ENCODE results near the gene CPNE2.
A peak's percentile ranks its signal among the peaks of the same experiment; 100 is the strongest.
"Not testable (repeated sequence)": the region's sequence is repeated elsewhere in the genome, so short reads cannot be mapped to it uniquely, and the experiment has no call there.

Gene CPNE2

DNA sequence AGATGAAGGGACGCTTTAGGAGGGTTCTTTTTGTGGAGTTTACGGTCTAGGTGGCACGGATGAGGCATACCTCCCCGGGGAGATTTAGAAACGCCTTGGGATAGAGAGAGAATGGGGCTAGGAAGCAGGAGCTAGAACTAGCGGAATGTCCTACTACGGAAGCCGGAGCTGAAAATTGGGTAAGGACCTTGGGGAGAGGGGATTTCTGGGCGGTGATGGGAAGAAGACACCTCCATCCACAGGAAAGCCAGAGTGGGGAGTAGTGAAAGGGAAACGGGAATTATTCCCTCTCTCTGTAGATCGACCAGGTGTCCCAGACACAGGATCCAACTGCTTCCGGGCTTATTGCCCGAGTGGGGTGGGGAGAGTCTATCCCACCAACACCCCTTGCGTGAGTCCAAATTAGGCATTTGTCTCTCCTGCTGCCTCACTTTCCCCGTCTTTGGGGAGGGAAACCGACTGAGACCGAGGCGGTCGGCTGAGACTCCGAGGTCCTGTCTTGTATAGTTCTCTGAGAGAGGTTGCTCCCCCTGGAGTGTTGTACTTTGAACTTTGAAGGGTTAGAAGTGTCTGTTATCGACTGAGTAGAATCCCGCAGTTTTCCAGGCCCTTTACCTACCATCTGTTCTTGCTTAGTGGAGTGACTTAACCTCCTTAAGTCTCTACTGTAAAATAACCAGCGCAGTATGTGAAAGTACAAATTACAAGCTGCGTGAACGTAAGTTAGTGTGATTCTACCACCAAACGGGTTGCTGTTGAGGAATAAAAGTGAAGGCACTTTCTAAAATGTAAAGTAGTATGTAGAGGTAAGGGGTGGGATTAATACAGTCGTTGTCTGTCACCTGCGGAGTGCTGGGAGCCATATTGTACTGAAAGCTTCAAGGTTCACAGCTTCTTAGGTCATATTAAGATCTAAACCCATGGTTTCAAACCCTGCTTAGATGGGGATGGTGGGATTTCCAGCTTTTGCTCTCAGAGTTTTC is 94.8 kb downstream of the CPNE2 start:
- H3K27me3 ChIP-seq: no peaks in the 10 kb centered on the region
- H3K9me3 ChIP-seq: no peaks in the 10 kb centered on the region
- intact Hi-C loops (cut with DNase I; ENCODE audit: low total_unique reads): loop anchor here (10.0 kb wide), 1 partner anchor 238 kb away; no protein-coding TSS in a partner anchor
- DNase-seq: peak in 1 of 2 donors; percentile 66
- H3K36me3 ChIP-seq: no peaks in the 10 kb centered on the region
- TF ChIP-seq CTCF (IDR thresholded peaks at IDR 0.05): no peak
- peak overlapping the region; percentile 97 to 98 for H3K27ac ChIP-seq
- peak overlapping the region; percentile 76 to 96 for H3K4me3 ChIP-seq
- H3K4me1 ChIP-seq: peaks cover 0 to 56% (median 37%) of the 10 kb centered on the region in 4 donors

DNA sequence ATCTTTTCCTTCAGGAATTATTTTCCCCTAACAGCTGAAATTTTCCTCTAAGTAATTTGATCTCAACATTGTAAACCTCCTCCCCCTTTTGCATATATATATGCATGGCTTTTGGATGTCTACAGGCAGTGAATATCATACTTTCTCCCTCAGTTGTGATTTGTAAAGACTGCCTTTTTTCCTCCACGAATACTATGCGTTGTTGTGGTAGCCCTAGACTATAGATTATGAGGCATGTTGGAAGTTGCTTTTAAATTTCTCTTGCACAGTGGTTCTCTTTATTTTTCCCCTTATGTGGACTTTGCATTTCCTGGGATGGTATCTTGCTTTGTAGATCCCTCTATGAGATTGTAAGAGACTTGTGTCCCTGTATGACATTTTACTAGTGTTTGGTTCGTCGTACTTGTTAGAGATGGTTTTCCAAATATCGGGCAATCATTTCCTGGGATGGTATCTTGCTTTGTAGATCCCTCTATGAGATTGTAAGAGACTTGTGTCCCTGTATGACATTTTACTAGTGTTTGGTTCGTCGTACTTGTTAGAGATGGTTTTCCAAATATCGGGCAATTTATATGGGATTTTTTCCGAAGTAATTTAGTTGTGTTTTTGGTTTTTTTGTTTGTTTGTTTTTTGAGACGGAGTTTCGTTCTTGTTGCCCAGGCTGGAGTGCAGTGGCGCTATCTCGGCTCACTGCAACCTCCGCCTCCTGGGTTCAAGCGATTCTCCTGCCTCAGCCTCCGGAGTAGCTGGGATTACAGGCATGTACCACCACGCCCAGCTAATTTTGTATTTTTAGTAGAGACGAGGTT is 95.7 kb downstream of the CPNE2 start:
- Histone ChIP-seq H3K27ac (peak overlapping the region in 1 of 2 donors; percentile 98), H3K4me3 (peak overlapping the region; percentile 76 to 96), H3K4me1 (peaks cover 0 to 65% (median 41%) of the 10 kb centered on the region in 4 donors)
- not testable (repeated sequence) for H3K36me3 ChIP-seq, H3K27me3 ChIP-seq, H3K9me3 ChIP-seq, DNase-seq
- intact Hi-C loops (cut with DNase I; ENCODE audit: low total_unique reads): loop anchor here (10.0 kb wide), 1 partner anchor 237 kb away; no protein-coding TSS in a partner anchor

DNA sequence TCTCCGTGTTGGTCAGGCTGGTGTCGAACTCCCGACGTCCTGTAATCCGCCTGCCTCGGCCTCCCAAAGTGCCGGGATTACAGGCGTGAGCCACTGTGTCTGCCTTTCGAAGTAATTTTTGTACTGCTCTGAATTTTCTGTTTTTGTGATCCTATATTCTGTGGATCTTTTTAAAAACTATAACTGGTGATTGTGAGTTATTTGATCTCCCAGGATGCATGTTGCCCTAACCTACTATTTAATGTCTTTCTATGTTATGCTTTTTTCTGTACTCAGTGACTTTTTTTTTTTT is 96.3 kb downstream of the CPNE2 start:
- no peaks in the 10 kb centered on the region for H3K9me3 ChIP-seq
- H3K4me1 ChIP-seq: peaks cover 0 to 71% (median 45%) of the 10 kb centered on the region in 4 donors
- intact Hi-C loops (cut with DNase I; ENCODE audit: low total_unique reads): loop anchor here (10.0 kb wide), 1 partner anchor 236 kb away; no protein-coding TSS in a partner anchor
- no peaks in the 10 kb centered on the region for H3K27me3 ChIP-seq
- DNase-seq: no peak
- no peak overlapping the region for H3K4me3 ChIP-seq
- no peak for TF ChIP-seq CTCF (IDR thresholded peaks at IDR 0.05)
- H3K27ac ChIP-seq: no peak overlapping the region
- H3K36me3 ChIP-seq: no peaks in the 10 kb centered on the region

GRCh38 chr16:57189527-57189926 is 97.1 kb downstream of the CPNE2 start:
- intact Hi-C loops (cut with DNase I; ENCODE audit: low total_unique reads): loop anchor here (10.0 kb wide), 1 partner anchor 235 kb away; no protein-coding TSS in a partner anchor
- not testable (repeated sequence) for H3K27me3 ChIP-seq
- peaks cover 0 to 77% (median 50%) of the 10 kb centered on the region in 4 donors for H3K4me1 ChIP-seq

GRCh38 chr16:57190136-57190535 is 97.8 kb downstream of the CPNE2 start:
- intact Hi-C loops (cut with DNase I; ENCODE audit: low total_unique reads): no loop called here
- Histone ChIP-seq H3K4me3 (no peak overlapping the region), H3K36me3 (no peaks in the 10 kb centered on the region), H3K27me3 (no peaks in the 10 kb centered on the region), H3K4me1 (peaks cover 0 to 77% (median 45%) of the 10 kb centered on the region in 4 donors), H3K9me3 (no peaks in the 10 kb centered on the region), H3K27ac (no peak overlapping the region)
- DNase-seq: no peak
- TF ChIP-seq CTCF (IDR thresholded peaks at IDR 0.05): no peak

More at GRCh38 chr16:57189527-57189926, 97.1 kb downstream of the CPNE2 start:
- not testable (repeated sequence) for H3K36me3 ChIP-seq, H3K27ac ChIP-seq, H3K4me3 ChIP-seq, DNase-seq, H3K9me3 ChIP-seq

DNA sequence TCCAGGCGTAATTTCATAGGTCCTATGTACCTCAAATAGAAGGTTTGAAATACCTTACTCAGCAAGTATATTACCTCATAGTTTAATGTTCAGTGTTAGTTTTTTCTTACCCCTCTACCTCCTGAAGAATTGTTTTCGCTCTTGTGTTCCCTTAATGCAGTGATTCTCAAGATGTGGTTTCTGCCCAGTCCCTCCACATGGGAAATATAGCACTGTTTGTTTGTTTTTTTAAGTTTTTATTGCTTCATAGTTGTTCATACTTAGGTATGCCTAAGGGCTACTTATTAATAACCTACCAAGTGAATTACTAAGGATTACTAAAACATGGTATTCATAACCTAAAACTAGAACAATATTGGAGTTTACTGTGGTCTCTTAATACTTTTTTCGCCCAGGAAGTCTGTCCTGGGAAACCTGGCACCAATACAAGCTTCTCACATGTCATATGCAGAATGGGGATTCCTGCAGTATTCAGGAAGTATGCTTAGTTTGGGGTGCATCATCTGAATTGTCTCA is 98.7 kb downstream of the CPNE2 start:
- H3K27ac ChIP-seq: peak overlapping the region; percentile 10 to 18
- H3K4me3 ChIP-seq: no peak overlapping the region
- DNase-seq: no peak
- no peaks in the 10 kb centered on the region for H3K27me3 ChIP-seq
- H3K9me3 ChIP-seq: no peaks in the 10 kb centered on the region
- peaks cover 0 to 83% (median 45%) of the 10 kb centered on the region in 4 donors for H3K4me1 ChIP-seq
- H3K36me3 ChIP-seq: no peaks in the 10 kb centered on the region
- intact Hi-C loops (cut with DNase I; ENCODE audit: low total_unique reads): no loop called here
- TF ChIP-seq CTCF (IDR thresholded peaks at IDR 0.05): no peak

All from tibial artery (tissue), 4 donors.